ENCODE measurements around the gene CXorf66. TPM values are rescaled to one million over a fixed set of nuclear protein-coding genes. Genes with fewer than 3 reads are reported as not detected.

CXorf66 gene
- total and polyA plus RNA-seq, 2 of the 8 experiments (the other 6 are each of a cell fraction or from before 2014, with no cell fraction given) = not detected

DNA sequence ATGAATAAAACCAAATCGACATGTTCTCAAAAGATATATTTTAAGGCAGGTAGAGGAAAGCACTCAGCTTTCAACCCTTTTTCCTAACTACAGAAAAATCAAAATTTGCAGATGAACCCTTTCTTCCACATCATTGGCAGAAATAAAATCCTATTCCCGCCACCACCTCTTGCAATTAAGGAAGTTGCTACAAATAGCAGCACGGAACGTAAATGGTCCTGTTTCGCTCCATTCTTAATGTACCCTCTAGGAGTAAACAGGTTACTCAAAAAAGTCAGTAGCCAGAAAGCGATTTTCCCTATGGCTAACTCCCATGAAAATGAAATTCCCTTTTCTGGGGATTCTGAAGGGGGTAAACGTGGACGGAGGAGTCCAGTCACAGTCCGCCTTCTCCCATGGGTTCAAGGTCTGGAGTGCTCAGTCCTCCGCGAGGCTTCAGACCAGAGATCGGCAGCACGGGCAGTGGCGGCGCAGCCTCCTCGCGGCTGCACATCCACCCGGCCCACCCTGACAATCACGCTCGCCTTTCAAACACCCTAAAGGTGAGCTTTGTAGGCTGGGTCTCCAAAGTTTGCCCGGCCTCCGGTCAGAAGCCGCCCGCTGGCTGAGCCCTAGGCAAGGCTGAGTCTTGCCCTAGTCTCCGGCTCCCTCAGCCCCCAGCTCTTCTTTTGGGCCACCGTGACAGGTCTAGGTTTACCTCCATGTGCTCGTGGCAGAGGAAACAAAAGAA is 34.2 kb downstream of the CXorf66 start (continued):
- TF ChIP-seq RNF2 (IDR thresholded peaks at IDR 0.05; ENCODE audit: borderline replicate concordance, low read depth, low read length, missing control alignments, poor library complexity, severe bottlenecking) = no peak
- no peak for TF ChIP-seq ZNF274 (IDR thresholded peaks at IDR 0.05; ENCODE audit: borderline replicate concordance, extremely low read depth, low read length)
- TF ChIP-seq SP1 (IDR thresholded peaks at IDR 0.05; ENCODE audit: low read depth, low read length) = no peak
- no peak for TF ChIP-seq TAF7 (optimal IDR thresholded peaks at IDR 0.05; ENCODE audit: borderline replicate concordance, low read depth, low read length)
- no peak for TF ChIP-seq KDM5A (IDR thresholded peaks at IDR 0.05; ENCODE audit: low read length)
- TF ChIP-seq TBP (IDR thresholded peaks at IDR 0.05; ENCODE audit: low read depth, low read length) = no peak
- TF ChIP-seq ASH2L (IDR thresholded peaks at IDR 0.05; ENCODE audit: low read length) = no peak
- no peak for TF ChIP-seq HDAC2 (IDR thresholded peaks at IDR 0.05; ENCODE audit: borderline replicate concordance in 1 of 2, low read depth in 2 of 2, low read length in 2 of 2)
- no peak for TF ChIP-seq TCF12 (IDR thresholded peaks at IDR 0.05; ENCODE audit: low read depth, low read length)

All from H1 (cell line).